ENCODE measurements around the gene MTMR1.
A peak's percentile ranks its signal among the peaks of the same experiment; 100 is the strongest.

The MTMR1 gene

GRCh38 chrX:150692831-150693724 lies at the start of gene MTMR1:
TSS of gene MTMR1 (plus strand) at chrX:150693396. CDS start at chrX:150693531, 135 bp downstream.
- Histone ChIP-seq H3K4me1 (ENCODE audit: insufficient read depth, low read length) (peaks cover 7% of the 10 kb centered on the region), H3K36me3 (ENCODE audit: insufficient read depth, low read length) (no peaks in the 10 kb centered on the region), H3K9me3 (ENCODE audit: control insufficient read depth, insufficient read depth, low read length) (no peaks in the 10 kb centered on the region; the same call in 1 of the 2 replicates), H3K9ac (ENCODE audit: low read depth, low read length) (peak within 1 kb of the TSS; percentile 58)

- Histone ChIP-seq H3K4me1 (ENCODE audit: insufficient read depth, low read length) (no peaks in the 10 kb centered on the region), H3K9ac (ENCODE audit: low read depth, low read length) (no peak overlapping the region), H3K9me3 (ENCODE audit: control insufficient read depth, insufficient read depth, low read length) (no peaks in the 10 kb centered on the region), H3K36me3 (ENCODE audit: insufficient read depth, low read length) (peaks cover 3% of the 10 kb centered on the region)
Observed at GRCh38 chrX:150643958-150644357, 49.2 kb upstream of the MTMR1 start.

DNA sequence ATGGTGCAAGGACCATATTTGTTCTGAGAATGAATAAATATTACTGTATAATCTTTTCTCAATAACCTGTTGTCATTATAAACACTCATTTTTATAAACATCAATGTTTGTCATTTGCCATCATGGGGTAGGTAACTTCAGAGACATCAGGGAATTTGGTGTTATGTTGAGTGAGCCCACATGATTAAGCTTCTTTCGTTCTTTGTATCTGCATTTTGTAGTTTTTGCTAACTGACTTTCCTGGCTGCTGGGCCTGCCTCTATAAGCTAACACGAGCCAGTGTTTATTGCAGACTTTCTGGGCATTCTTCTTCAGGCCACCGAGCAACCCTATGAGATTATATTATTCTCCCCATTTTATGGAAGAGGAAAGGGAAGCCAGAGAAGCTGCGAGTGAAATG lies 48.8 kb upstream of the MTMR1 start:
- H3K4me1 ChIP-seq (ENCODE audit: insufficient read depth, low read length) = no peaks in the 10 kb centered on the region
- H3K36me3 ChIP-seq (ENCODE audit: insufficient read depth, low read length) = peaks cover 3% of the 10 kb centered on the region
- no peak overlapping the region for H3K9ac ChIP-seq (ENCODE audit: low read depth, low read length)
- H3K9me3 ChIP-seq (ENCODE audit: control insufficient read depth, insufficient read depth, low read length) = no peaks in the 10 kb centered on the region

GRCh38 chrX:150647331-150647730 lies 45.9 kb upstream of the MTMR1 start:
- Histone ChIP-seq H3K4me1 (ENCODE audit: insufficient read depth, low read length) (no peaks in the 10 kb centered on the region), H3K9ac (ENCODE audit: low read depth, low read length) (no peak overlapping the region), H3K9me3 (ENCODE audit: control insufficient read depth, insufficient read depth, low read length) (no peaks in the 10 kb centered on the region), H3K36me3 (ENCODE audit: insufficient read depth, low read length) (no peaks in the 10 kb centered on the region)

- no peak overlapping the region for H3K9ac ChIP-seq (ENCODE audit: low read depth, low read length)
- H3K9me3 ChIP-seq (ENCODE audit: control insufficient read depth, insufficient read depth, low read length) = no peaks in the 10 kb centered on the region
- H3K36me3 ChIP-seq (ENCODE audit: insufficient read depth, low read length) = 0 out of 2 replicates have a peak, but pooled peaks cover 4% of the 10 kb centered on the region
- H3K4me1 ChIP-seq (ENCODE audit: insufficient read depth, low read length) = no peaks in the 10 kb centered on the region
Observed at GRCh38 chrX:150648296-150648940, 44.8 kb upstream of the MTMR1 start.

DNA sequence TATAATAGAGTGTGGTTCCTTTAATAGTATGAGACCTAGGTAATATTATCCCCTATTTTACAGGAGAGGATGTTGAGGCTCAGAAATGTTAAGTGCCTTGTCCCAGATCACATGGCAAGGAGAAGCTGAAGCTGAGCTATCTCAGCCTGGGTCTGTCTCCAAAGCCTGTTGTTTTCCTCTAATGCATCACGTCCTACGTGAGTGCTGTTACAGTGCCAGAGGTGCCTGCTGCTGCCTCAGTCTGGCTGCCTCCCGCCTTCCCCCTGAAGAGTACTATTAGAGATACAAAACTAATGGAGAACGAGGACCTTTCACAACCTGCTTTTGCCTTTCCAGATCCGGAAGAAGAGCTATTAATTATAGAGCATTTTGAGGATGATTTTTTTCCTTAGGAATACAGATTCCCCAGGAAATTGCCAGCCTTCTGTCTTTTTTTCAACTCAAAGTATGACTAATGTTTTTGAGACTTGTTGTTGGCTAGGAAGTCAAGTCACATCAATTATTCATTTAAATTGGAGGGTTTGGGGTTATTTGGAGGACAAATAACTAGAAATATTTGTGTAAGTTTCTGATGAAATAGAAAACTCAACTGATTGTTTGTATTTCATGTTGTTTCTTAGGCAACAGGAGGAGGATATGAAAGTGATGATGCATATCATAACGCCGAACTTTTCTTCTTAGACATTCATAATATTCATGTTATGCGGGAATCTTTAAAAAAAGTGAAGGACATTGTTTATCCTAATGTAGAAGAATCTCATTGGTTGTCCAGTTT lies 43.9 kb upstream of the MTMR1 start:
- Histone ChIP-seq H3K9ac (ENCODE audit: low read depth, low read length) (no peak overlapping the region), H3K9me3 (ENCODE audit: control insufficient read depth, insufficient read depth, low read length) (no peaks in the 10 kb centered on the region), H3K36me3 (ENCODE audit: insufficient read depth, low read length) (0 out of 2 replicates have a peak, but pooled peaks cover 9% of the 10 kb centered on the region), H3K4me1 (ENCODE audit: insufficient read depth, low read length) (no peaks in the 10 kb centered on the region)

DNA sequence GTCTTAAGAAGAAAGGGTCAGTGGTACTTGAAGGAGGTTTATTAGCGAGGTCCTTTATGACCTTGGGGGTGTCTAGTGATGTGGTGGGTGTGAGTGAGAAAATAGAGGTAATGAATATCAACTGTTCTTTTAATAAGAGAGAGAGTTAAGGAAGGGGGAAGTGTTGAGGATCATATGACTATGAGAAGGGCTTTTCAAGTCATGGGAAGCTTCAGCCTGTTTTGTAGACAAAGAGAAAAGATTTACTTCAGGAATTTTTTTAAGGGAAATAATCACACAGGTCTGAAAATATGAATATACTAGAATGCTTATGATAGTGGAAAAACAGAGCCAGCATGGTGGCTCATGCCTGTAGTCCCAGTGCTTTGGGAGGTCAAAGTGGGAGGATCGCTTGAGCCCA lies 41.3 kb upstream of the MTMR1 start:
- Histone ChIP-seq H3K4me1 (ENCODE audit: insufficient read depth, low read length) (no peaks in the 10 kb centered on the region), H3K9ac (ENCODE audit: low read depth, low read length) (no peak overlapping the region), H3K36me3 (ENCODE audit: insufficient read depth, low read length) (0 out of 2 replicates have a peak, but pooled peaks cover 9% of the 10 kb centered on the region), H3K9me3 (ENCODE audit: control insufficient read depth, insufficient read depth, low read length) (no peaks in the 10 kb centered on the region)

DNA sequence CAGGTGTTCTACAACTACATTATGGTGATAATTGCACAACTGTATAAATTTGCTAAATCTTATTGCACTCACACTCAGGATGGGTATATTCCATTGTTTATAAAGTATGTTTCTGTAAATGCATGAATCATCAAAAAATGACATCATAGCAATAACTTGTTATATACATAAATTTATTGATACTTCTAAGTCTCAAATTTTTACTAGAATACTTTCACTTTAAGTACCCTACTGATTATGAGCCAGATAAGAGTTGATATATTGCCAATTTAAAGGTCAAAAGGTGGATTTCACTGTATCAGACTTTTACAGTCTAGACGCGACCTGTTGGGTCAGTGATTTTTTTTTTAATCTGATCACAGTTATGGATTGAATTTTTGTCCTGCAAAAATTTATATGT lies 37.4 kb upstream of the MTMR1 start:
- Histone ChIP-seq H3K36me3 (ENCODE audit: insufficient read depth, low read length) (0 out of 2 replicates have a peak, but pooled peaks cover 9% of the 10 kb centered on the region), H3K9me3 (ENCODE audit: control insufficient read depth, insufficient read depth, low read length) (no peaks in the 10 kb centered on the region), H3K9ac (ENCODE audit: low read depth, low read length) (no peak overlapping the region), H3K4me1 (ENCODE audit: insufficient read depth, low read length) (no peaks in the 10 kb centered on the region)

DNA sequence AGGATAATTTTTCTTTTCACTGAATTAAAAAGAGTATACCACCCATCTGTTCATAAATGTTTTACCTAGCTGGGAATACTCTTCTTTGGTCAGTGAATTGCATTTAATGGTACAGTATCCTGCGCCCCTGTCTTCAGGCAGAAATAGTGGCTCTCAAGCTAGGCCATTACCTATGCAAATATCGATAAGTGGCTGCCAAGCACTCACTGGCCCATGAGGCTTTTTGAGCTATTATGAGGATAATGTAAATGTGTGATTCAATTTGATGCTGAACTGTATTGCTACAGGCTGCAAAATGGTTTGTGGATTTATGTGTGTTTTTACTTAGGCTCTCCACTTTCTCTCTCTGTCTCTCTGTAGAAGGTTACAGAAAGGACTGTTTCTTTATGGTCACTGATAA lies 30.1 kb upstream of the MTMR1 start:
- Histone ChIP-seq H3K9me3 (ENCODE audit: control insufficient read depth, insufficient read depth, low read length) (no peaks in the 10 kb centered on the region), H3K36me3 (ENCODE audit: insufficient read depth, low read length) (no peaks in the 10 kb centered on the region; the same call in 1 of the 2 replicates)

DNA sequence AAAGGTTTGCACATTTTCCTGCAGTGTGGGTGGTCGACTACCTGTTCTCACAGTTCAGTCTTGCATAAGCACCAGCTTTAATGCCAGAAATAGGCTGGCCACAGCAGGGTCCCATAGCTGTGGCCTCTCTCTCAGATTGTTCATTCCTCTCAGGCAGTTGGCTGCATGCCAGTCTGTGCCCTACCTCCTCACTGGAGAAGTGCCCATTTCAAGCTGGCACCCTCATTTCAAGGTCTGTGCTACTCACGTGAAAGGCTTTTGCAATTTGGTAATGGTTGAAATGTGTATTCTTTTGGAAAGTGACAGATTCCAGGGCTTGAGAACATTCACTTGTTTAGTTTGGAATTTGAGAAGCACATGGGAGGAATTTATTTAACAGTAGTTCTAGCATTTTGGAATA lies 28.9 kb upstream of the MTMR1 start:
- Histone ChIP-seq H3K9ac (ENCODE audit: low read depth, low read length) (no peak overlapping the region), H3K9me3 (ENCODE audit: control insufficient read depth, insufficient read depth, low read length) (no peaks in the 10 kb centered on the region), H3K36me3 (ENCODE audit: insufficient read depth, low read length) (no peaks in the 10 kb centered on the region; the same call in 1 of the 2 replicates), H3K4me1 (ENCODE audit: insufficient read depth, low read length) (no peaks in the 10 kb centered on the region)

More for the DNA sequence above, 30.1 kb upstream of the MTMR1 start:
- Histone ChIP-seq H3K4me1 (ENCODE audit: insufficient read depth, low read length) (no peaks in the 10 kb centered on the region), H3K9ac (ENCODE audit: low read depth, low read length) (no peak overlapping the region)

GRCh38 chrX:150676221-150676620 lies 17.0 kb upstream of the MTMR1 start:
- Histone ChIP-seq H3K9ac (ENCODE audit: low read depth, low read length) (no peak overlapping the region), H3K4me1 (ENCODE audit: insufficient read depth, low read length) (no peaks in the 10 kb centered on the region), H3K36me3 (ENCODE audit: insufficient read depth, low read length) (no peaks in the 10 kb centered on the region; the same call in 1 of the 2 replicates), H3K9me3 (ENCODE audit: control insufficient read depth, insufficient read depth, low read length) (0 out of 2 replicates have a peak, but pooled peaks cover 4% of the 10 kb centered on the region)

- Histone ChIP-seq H3K9me3 (ENCODE audit: control insufficient read depth, insufficient read depth, low read length) (0 out of 2 replicates have a peak, but pooled peaks cover 4% of the 10 kb centered on the region), H3K9ac (ENCODE audit: low read depth, low read length) (no peak overlapping the region)
Observed at GRCh38 chrX:150680974-150681373, 12.2 kb upstream of the MTMR1 start.

DNA sequence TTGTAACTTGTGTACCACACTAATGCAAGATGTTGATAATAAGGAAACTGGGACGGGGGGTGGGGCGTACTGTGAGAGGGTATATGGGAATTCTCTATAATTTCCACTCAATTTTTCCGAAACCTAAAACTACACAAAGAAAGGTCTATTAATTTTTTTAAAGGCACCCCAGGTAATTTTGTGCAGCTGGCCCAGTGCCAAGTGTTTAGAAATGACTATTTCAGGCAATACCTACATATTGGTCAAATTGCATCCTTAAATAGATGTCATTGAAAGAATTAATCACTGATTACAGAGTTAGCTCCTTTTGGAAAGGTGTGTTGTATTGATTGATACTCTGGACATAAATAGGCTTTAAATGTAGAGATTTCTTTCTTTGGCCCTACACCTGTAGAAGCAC lies 10.1 kb upstream of the MTMR1 start:
- H3K9me3 ChIP-seq (ENCODE audit: control insufficient read depth, insufficient read depth, low read length) = no peaks in the 10 kb centered on the region
- no peak overlapping the region for H3K9ac ChIP-seq (ENCODE audit: low read depth, low read length)
- no peaks in the 10 kb centered on the region for H3K36me3 ChIP-seq (ENCODE audit: insufficient read depth, low read length)
- peaks cover 4% of the 10 kb centered on the region for H3K4me1 ChIP-seq (ENCODE audit: insufficient read depth, low read length)

More at GRCh38 chrX:150680974-150681373, 12.2 kb upstream of the MTMR1 start:
- Histone ChIP-seq H3K36me3 (ENCODE audit: insufficient read depth, low read length) (no peaks in the 10 kb centered on the region), H3K4me1 (ENCODE audit: insufficient read depth, low read length) (peaks cover 4% of the 10 kb centered on the region; the same call in 1 of the 2 replicates)

DNA sequence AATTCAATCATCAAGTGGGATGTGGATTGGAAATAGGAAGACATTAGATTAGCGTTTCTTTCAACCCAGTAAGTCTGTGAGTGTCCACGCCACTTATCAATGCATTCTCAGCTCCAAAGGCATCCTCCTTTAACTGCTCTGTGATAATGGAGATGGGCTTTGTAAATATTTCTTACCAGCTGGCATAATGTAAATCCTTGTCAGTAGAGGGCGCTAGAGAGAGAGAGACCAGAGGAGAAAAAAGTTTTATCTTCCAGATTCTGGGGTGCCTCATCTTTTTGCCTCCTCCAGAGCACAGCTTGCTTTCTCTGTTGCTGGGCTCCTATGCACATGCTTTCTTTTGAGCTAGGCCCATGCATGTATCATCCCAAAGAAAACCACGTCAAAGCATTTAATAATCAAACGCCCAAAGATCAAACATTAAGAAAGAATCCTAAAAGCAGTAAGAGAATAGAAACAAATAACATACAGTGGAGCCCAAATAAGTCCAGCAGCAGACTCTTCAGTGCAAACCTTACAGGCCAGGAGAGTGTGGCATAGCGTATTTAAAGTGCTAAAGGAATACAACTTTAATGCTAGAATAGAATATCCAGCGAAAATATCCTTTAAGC lies 9.6 kb upstream of the MTMR1 start:
- no peaks in the 10 kb centered on the region for H3K9me3 ChIP-seq (ENCODE audit: control insufficient read depth, insufficient read depth, low read length)
- H3K9ac ChIP-seq (ENCODE audit: low read depth, low read length) = no peak overlapping the region

More for the DNA sequence above, 9.6 kb upstream of the MTMR1 start:
- Histone ChIP-seq H3K36me3 (ENCODE audit: insufficient read depth, low read length) (no peaks in the 10 kb centered on the region), H3K4me1 (ENCODE audit: insufficient read depth, low read length) (peaks cover 6% of the 10 kb centered on the region)
